ENCODE results near the gene MYB. TPM values are rescaled to one million over a fixed set of nuclear protein-coding genes. Genes with fewer than 3 reads are reported as not detected.

Gene MYB
- total RNA-seq, 1 experiment from 2014 or later: 3.7 TPM

DNA sequence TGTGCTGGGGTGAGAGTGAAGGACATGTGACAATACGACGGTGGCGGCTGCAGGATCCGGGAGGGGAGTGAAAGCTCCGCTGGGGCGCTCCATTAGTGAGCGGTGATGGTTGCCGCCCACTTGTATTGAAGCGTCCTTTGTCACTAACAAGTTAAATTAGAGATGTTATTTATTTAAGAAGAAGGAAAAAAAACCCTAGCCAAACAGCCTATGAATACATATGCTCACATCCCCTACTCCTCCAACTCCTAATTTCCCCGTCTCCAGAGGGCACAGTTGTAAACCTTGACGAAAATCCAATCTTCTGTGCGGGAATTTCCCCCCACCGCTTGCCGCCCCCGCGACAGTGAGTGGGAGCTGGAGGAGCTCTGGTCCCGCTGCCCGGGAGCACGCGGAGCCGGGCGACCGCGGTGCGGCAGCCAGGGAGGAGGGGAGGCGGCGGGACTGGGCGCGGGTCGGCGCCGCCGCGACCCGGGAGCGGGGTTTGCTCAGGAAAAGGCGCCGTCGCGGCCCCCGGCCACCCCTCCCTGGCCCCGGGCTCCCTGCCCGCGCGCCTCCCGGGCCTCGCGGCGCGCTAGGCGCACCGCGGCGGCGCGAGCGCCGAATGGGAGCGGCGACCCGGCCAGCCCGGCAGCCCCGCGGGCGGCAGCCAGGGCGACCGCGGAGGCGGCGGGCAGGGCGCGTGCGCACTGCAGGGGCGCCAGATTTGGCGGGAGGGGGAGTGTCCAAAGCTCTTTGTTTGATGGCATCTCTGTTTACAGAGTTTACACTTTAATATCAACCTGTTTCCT is at the start of gene MYB (continued):
- no peak for TF ChIP-seq REST (IDR thresholded peaks at IDR 0.05; ENCODE audit: low read depth)

- no peak overlapping the region for H2AFZ ChIP-seq (ENCODE audit: low read depth, low read length, poor library complexity, severe bottlenecking)
- RAD21 ChIA-PET (ENCODE audit: low non-redundant PET in 1 of 2, low total read pairs in 2 of 2, uncharacterized antibody in 2 of 2, unreplicated experiment in 2 of 2): no interaction called here
- no peaks in the 10 kb centered on the region for H3K79me2 ChIP-seq (ENCODE audit: insufficient read depth, low read length)
- intact Hi-C loops (cut with micrococcal nuclease): no loop called here
- no peak overlapping the region for H3K4me2 ChIP-seq (ENCODE audit: low read length)
- no TSS peak for BruUV-seq (replicated peaks)
- ATAC-seq (no peak), DNase-seq (ENCODE audit: low read depth, low spot score) (no peak)
- no peak overlapping the region for H3K4me3 ChIP-seq (replicated peaks in 1 of 2; ENCODE audit: low read depth in 1 of 2, low read length in 2 of 2)
- no peaks in the 10 kb centered on the region for H3K9me2 ChIP-seq (ENCODE audit: insufficient read depth)
- H3K27ac ChIP-seq (ENCODE audit: low read depth, low read length): no peak overlapping the region
- no peaks in the 10 kb centered on the region for H3K4me1 ChIP-seq (ENCODE audit: control insufficient read depth in 1 of 2, insufficient read depth in 2 of 2, low read length in 2 of 2)
- H3K9ac ChIP-seq (ENCODE audit: low read length): no peak overlapping the region
- POLR2A ChIA-PET: no interaction called here
- CTCF ChIA-PET: interaction anchor here (1.7 kb wide), 1 partner anchor 11 kb away, joined by 6 read pairs; no protein-coding TSS in a partner anchor
- no peaks in the 10 kb centered on the region for H3K36me3 ChIP-seq (ENCODE audit: control insufficient read depth in 1 of 2, insufficient read depth in 2 of 2, low read length in 2 of 2)
- H4K20me1 ChIP-seq (ENCODE audit: insufficient read depth): no peaks in the 10 kb centered on the region
- H3K9me3 ChIP-seq (ENCODE audit: control insufficient read depth in 1 of 2, insufficient read depth in 1 of 2, low read depth in 1 of 2, low read length in 2 of 2): no peaks in the 10 kb centered on the region
- no peaks in the 10 kb centered on the region for H3K27me3 ChIP-seq (ENCODE audit: insufficient read depth, low read length)
- TF ChIP-seq CEBPB (IDR thresholded peaks at IDR 0.05; ENCODE audit: low read depth) (no peak), CBX3 (IDR thresholded peaks at IDR 0.05; ENCODE audit: low read depth) (no peak), JUND (IDR thresholded peaks at IDR 0.05) (no peak), SRF (IDR thresholded peaks at IDR 0.05; ENCODE audit: low read depth) (no peak), YY1 (IDR thresholded peaks at IDR 0.05; ENCODE audit: extremely low read depth, insufficient replicate concordance, low read depth, low read length) (no peak), ZNF274 (IDR thresholded peaks at IDR 0.05; ENCODE audit: low read depth, low read length) (no peak), ELF1 (IDR thresholded peaks at IDR 0.05; ENCODE audit: borderline replicate concordance, low read depth) (no peak), SIN3A (IDR thresholded peaks at IDR 0.05; ENCODE audit: low read depth) (no peak), TCF7L2 (IDR thresholded peaks at IDR 0.05; ENCODE audit: borderline replicate concordance, extremely low read depth, insufficient read depth, insufficient read length) (no peak), RAD21 (IDR thresholded peaks at IDR 0.05; ENCODE audit: low read depth) (no peak), REST (IDR thresholded peaks at IDR 0.05; ENCODE audit: low read depth) (no peak), ZFX (IDR thresholded peaks at IDR 0.05) (no peak), EZH2phosphoT487 (IDR thresholded peaks at IDR 0.05; ENCODE audit: borderline replicate concordance) (no peak), SP1 (IDR thresholded peaks at IDR 0.05; ENCODE audit: low read depth) (no peak)
- TF ChIP-seq, protein P1, sequence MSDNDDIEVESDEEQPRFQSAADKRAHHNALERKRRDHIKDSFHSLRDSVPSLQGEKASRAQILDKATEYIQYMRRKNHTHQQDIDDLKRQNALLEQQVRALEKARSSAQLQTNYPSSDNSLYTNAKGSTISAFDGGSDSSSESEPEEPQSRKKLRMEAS (IDR thresholded peaks at IDR 0.05): no peak
- TF ChIP-seq, protein P2, sequence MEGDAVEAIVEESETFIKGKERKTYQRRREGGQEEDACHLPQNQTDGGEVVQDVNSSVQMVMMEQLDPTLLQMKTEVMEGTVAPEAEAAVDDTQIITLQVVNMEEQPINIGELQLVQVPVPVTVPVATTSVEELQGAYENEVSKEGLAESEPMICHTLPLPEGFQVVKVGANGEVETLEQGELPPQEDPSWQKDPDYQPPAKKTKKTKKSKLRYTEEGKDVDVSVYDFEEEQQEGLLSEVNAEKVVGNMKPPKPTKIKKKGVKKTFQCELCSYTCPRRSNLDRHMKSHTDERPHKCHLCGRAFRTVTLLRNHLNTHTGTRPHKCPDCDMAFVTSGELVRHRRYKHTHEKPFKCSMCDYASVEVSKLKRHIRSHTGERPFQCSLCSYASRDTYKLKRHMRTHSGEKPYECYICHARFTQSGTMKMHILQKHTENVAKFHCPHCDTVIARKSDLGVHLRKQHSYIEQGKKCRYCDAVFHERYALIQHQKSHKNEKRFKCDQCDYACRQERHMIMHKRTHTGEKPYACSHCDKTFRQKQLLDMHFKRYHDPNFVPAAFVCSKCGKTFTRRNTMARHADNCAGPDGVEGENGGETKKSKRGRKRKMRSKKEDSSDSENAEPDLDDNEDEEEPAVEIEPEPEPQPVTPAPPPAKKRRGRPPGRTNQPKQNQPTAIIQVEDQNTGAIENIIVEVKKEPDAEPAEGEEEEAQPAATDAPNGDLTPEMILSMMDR (IDR thresholded peaks at IDR 0.05 in 2 of 3, conservative IDR thresholded peaks at IDR 0.05 in 1 of 3; ENCODE audit: borderline replicate concordance in 1 of 3, insufficient read depth in 1 of 3, low read depth in 2 of 3, low read length in 2 of 3): no peak
Measured at GRCh38 chr6:135132776-135133175, 48.3 kb upstream of the MYB start.
